ENCODE data around the gene ZNF555. TPM values are rescaled to one million over a fixed set of nuclear protein-coding genes. Genes with fewer than 3 reads are reported as not detected.

ZNF555 gene
- total RNA-seq, 1 donor from 2014 or later: 6.9 TPM

- DNase-seq: peak; percentile 99
- intact Hi-C loops (cut with DNase I): no loop called here
- Histone ChIP-seq H3K27ac (peak within 1 kb of the TSS; percentile 47), H3K4me1 (peaks cover 7% of the 10 kb centered on the region), H3K9me3 (no peaks in the 10 kb centered on the region), H3K4me3 (peak within 1 kb of the TSS; percentile 79), H3K36me3 (no peaks in the 10 kb centered on the region), H3K27me3 (no peaks in the 10 kb centered on the region)
- ATAC-seq: peak; percentile 99
- peak; percentile 97 for TF ChIP-seq CTCF (IDR thresholded peaks at IDR 0.05)
These were observed 21.6 kb upstream of the ZNF555 start, which contains the start of gene ZNF554 for GRCh38 chr19:2819540-2820111. ZNF554 (plus strand) TSS chr19:2819868; CDS start chr19:2820072, 204 bp downstream.

- H3K4me3 ChIP-seq: peak overlapping the region; percentile 79
- H3K4me1 ChIP-seq: peaks cover 7% of the 10 kb centered on the region
- TF ChIP-seq CTCF (IDR thresholded peaks at IDR 0.05): no peak
- no peaks in the 10 kb centered on the region for H3K9me3 ChIP-seq
- no peaks in the 10 kb centered on the region for H3K27me3 ChIP-seq
- no peak for DNase-seq
- peak overlapping the region; percentile 47 for H3K27ac ChIP-seq
- no peaks in the 10 kb centered on the region for H3K36me3 ChIP-seq
- ATAC-seq: peak; percentile 4
- intact Hi-C loops (cut with DNase I): no loop called here
These were observed 21.1 kb upstream of the ZNF555 start for GRCh38 chr19:2820112-2820702.

- no peak for TF ChIP-seq CTCF (IDR thresholded peaks at IDR 0.05)
- DNase-seq: no peak
These were observed 18.4 kb upstream of the ZNF555 start for GRCh38 chr19:2822846-2823245.

GRCh38 chr19:2823646-2824045 lies 17.6 kb upstream of the ZNF555 start:
- H3K27ac ChIP-seq: no peak overlapping the region
- no peak for TF ChIP-seq CTCF (IDR thresholded peaks at IDR 0.05)
- ATAC-seq: no peak

More at GRCh38 chr19:2822846-2823245, 18.4 kb upstream of the ZNF555 start:
- ATAC-seq: no peak
- peaks cover 7% of the 10 kb centered on the region for H3K4me1 ChIP-seq
- H3K4me3 ChIP-seq: no peak overlapping the region
- H3K27me3 ChIP-seq: no peaks in the 10 kb centered on the region
- H3K9me3 ChIP-seq: no peaks in the 10 kb centered on the region
- no peak overlapping the region for H3K27ac ChIP-seq
- H3K36me3 ChIP-seq: no peaks in the 10 kb centered on the region
- intact Hi-C loops (cut with DNase I): no loop called here

GRCh38 chr19:2824129-2824528 lies 17.1 kb upstream of the ZNF555 start:
- Histone ChIP-seq H3K36me3 (no peaks in the 10 kb centered on the region), H3K4me1 (peaks cover 7% of the 10 kb centered on the region), H3K4me3 (no peak overlapping the region), H3K9me3 (no peaks in the 10 kb centered on the region), H3K27ac (no peak overlapping the region), H3K27me3 (no peaks in the 10 kb centered on the region)
- intact Hi-C loops (cut with DNase I): no loop called here
- ATAC-seq (no peak), DNase-seq (no peak)
- no peak for TF ChIP-seq CTCF (IDR thresholded peaks at IDR 0.05)

More at GRCh38 chr19:2823646-2824045, 17.6 kb upstream of the ZNF555 start:
- intact Hi-C loops (cut with DNase I): no loop called here
- no peaks in the 10 kb centered on the region for H3K9me3 ChIP-seq
- DNase-seq: no peak
- H3K4me1 ChIP-seq: peaks cover 7% of the 10 kb centered on the region
- H3K27me3 ChIP-seq: no peaks in the 10 kb centered on the region
- H3K4me3 ChIP-seq: no peak overlapping the region
- no peaks in the 10 kb centered on the region for H3K36me3 ChIP-seq

Measured in upper lobe of right lung (tissue), 1 donor.